Measurements from ENCODE around the gene ZNF219.

Gene ZNF219

DNA sequence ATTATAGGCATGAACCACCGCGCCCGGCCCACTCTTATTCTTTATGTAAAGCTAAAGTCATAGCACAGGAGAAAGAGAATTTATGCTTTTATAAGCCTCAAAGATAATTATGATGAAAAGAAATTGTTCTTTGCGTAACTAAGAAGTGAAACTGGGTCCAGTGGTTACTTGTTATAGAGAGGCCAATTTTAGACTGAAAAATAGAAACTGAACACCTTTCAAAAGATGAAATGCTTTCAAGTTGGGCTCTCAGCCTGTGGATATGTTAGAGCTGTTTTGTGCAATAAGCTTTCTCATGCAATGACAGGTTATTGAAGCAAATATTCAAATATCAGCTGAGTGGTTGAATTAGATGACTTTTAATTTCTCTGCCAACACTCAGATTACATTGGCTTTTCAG, 10.3 kb upstream of the ZNF219 start:
- no peak for DNase-seq (ENCODE audit: low read depth, low spot score)
- TF ChIP-seq, protein P1, sequence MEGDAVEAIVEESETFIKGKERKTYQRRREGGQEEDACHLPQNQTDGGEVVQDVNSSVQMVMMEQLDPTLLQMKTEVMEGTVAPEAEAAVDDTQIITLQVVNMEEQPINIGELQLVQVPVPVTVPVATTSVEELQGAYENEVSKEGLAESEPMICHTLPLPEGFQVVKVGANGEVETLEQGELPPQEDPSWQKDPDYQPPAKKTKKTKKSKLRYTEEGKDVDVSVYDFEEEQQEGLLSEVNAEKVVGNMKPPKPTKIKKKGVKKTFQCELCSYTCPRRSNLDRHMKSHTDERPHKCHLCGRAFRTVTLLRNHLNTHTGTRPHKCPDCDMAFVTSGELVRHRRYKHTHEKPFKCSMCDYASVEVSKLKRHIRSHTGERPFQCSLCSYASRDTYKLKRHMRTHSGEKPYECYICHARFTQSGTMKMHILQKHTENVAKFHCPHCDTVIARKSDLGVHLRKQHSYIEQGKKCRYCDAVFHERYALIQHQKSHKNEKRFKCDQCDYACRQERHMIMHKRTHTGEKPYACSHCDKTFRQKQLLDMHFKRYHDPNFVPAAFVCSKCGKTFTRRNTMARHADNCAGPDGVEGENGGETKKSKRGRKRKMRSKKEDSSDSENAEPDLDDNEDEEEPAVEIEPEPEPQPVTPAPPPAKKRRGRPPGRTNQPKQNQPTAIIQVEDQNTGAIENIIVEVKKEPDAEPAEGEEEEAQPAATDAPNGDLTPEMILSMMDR (IDR thresholded peaks at IDR 0.05; ENCODE audit: low read depth, low read length): no peak
- H3K4me3 ChIP-seq (ENCODE audit: low read depth, low read length): no peak overlapping the region
- in situ Hi-C loops (cut with HindIII; ENCODE audit: low sequenced_read_pairs): no loop called here

DNA sequence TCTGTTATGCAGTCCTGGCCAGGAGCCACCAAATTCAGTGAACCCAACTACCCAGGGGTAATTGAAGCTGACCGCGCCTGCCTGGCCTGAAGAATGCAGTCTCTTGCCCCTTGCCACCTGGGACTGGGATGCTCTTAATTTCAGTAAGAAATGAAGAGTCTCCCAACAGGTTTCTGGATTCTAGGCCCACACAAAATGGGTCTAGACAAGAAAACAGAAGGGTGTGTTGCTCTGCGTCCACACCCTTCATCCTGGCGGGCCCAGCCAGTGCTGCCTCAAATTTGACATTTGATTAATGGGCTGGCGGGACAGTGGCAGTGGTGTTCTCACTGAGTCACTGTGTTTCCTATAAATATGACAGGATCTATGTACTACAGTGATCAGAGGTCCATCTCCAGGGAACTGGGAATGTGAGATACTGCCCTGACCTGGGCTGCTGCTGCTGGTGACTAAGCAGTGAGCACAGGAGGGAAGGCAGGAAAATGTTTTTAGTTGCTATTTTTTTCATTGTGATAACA, 8.9 kb upstream of the ZNF219 start:
- in situ Hi-C loops (cut with HindIII; ENCODE audit: low sequenced_read_pairs): no loop called here
- no peak for DNase-seq (ENCODE audit: low read depth, low spot score)
- no peak overlapping the region for H3K4me3 ChIP-seq (ENCODE audit: low read depth, low read length)
- TF ChIP-seq, protein P1 (IDR thresholded peaks at IDR 0.05; ENCODE audit: low read depth, low read length): no peak

DNA sequence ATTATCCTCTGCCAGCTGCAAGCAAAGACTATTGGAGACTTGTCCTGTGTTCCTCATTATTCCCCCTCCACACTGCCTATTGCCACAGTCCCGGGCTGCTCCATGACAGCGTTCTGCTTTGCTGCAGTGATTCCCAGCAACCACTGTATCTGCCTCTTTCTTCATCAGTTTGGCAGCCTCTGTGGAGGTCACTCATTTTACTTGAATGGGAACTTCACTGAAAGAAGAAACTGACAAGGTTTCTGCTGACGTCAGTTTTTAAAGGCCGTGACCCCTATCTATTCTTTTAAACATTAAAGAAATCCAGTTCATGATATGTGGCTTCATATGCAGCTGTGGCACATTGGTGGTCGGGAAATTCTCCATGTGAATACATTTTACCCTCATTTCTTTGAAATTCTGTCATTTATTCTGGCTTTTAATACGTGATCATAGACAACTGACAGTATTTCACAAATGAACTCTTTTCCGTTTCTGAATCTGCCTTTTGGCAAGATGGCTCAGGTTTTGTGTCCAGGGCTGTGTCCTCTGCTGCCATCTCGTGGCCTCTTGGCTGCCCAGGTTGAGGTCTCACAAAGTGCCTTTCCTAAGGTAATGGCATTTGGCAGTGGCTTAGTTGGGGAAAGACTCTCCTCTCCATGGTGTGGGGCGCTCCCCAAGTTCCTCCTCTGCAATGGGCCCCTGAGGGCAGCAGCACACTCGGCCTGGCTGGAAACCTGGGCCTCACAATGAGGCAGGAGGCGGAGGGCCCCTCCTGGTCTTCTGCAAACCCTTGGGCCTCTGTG, 8.2 kb upstream of the ZNF219 start:
- DNase-seq (ENCODE audit: low read depth, low spot score): peak; percentile 77
- in situ Hi-C loops (cut with HindIII; ENCODE audit: low sequenced_read_pairs): no loop called here
- TF ChIP-seq, protein P1 (IDR thresholded peaks at IDR 0.05; ENCODE audit: low read depth, low read length): peak; percentile 95
- H3K4me3 ChIP-seq (ENCODE audit: low read depth, low read length): no peak overlapping the region

DNA sequence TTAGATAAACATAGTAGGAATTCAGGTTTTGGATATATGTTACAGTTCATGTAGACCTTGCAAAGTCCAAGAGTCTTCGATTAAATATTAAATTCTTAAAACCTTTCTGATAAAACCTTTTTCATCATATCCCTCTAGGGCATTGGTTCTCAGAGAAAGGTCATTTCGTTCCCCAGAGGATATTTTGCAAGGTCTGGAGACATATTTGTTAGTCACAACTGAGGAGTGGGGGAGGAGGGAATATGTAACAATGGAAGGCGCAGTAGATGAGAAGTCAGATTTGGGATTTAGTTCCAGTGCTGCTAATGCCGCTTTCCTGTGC, 7.7 kb upstream of the ZNF219 start:
- H3K4me3 ChIP-seq (ENCODE audit: low read depth, low read length): no peak overlapping the region
- DNase-seq (ENCODE audit: low read depth, low spot score): no peak
- in situ Hi-C loops (cut with HindIII; ENCODE audit: low sequenced_read_pairs): no loop called here
- TF ChIP-seq, protein P1 (IDR thresholded peaks at IDR 0.05; ENCODE audit: low read depth, low read length): no peak

DNA sequence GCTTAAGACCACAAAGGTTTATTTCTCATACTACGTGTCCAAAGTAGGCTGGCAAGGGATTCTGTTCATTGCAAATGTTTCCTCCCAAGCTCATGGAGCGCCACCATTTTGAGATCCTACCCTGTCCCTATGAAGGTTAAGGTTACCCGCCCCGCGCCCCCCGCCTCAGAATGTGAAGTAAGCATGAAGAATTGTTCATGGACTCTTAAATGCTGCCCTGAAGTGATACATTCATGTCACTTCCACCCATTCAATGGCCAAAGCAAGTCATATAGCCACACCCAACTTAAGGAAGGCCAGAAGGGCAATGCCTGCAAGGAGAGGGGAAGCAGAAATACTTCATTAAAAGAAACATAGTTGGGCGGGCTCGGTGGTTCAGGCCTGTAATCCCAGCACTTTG, 6.6 kb upstream of the ZNF219 start:
- TF ChIP-seq, protein P1 (IDR thresholded peaks at IDR 0.05; ENCODE audit: low read depth, low read length): no peak
- DNase-seq (ENCODE audit: low read depth, low spot score): no peak
- in situ Hi-C loops (cut with HindIII; ENCODE audit: low sequenced_read_pairs): no loop called here
- no peak overlapping the region for H3K4me3 ChIP-seq (ENCODE audit: low read depth, low read length)

DNA sequence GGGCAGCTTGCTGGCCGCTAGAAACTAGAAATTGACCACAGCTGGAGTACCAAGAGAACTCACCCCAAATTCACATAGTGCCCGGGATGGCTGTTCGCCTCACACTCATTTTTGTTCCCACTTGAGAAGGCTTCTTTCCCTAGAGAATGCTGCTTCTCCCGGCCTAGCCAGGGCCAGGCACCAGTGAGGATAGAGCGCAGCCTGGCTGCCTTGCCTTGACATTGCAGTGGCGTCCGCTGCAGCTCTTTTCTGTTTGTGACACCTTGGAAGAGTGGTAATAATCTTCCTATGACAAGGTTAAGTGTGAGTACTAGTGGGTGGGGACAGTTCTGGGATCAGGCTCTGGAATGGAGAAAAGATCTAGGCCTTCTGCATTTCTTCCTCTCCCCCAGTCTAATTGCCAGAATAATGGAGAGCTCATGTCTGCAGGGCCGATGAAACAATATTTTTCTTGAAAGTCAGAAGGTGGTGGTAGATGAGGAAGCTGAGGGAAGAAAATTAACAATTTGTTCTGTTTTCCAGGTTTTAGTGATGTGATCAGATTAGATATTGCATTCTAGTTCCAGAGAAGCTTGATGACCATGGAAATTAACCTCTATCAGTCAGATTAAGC, 6.1 kb upstream of the ZNF219 start:
- peak; percentile 83 for DNase-seq (ENCODE audit: low read depth, low spot score)
- in situ Hi-C loops (cut with HindIII; ENCODE audit: low sequenced_read_pairs): no loop called here
- TF ChIP-seq, protein P1 (IDR thresholded peaks at IDR 0.05; ENCODE audit: low read depth, low read length): peak; percentile 100
- H3K4me3 ChIP-seq (ENCODE audit: low read depth, low read length): peak overlapping the region; percentile 80

Measured in astrocyte of the spinal cord (primary cell).